ENCODE measurements around the gene TLE5.

TLE5 gene

GRCh38 chr19:3036119-3036976 is 25.9 kb downstream of the TLE5 start:
- peak; percentile 96 for DNase-seq
- H3K23ac ChIP-seq (ENCODE audit: low read length), result no peak overlapping the region
- no peaks in the 10 kb centered on the region for H3K36me3 ChIP-seq (ENCODE audit: control insufficient read depth, insufficient read depth, low read length)
- H3K56ac ChIP-seq (ENCODE audit: low read length), result peak overlapping the region; percentile 88
- peak overlapping the region; percentile 95 for H3K4me2 ChIP-seq (ENCODE audit: low read length)
- peak overlapping the region; percentile 13 for H2BK120ac ChIP-seq (ENCODE audit: low read depth, low read length)
- H3K4ac ChIP-seq (ENCODE audit: low read depth, low read length), result no peak overlapping the region
- H2AK5ac ChIP-seq (ENCODE audit: low read length), result no peak overlapping the region
- H2BK5ac ChIP-seq (ENCODE audit: low read length), result peak overlapping the region; percentile 88
- peak overlapping the region; percentile 62 for H3K4me3 ChIP-seq (ENCODE audit: low read length)
- no CpG with 5 or more reads among the region's 44 CpGs for WGBS (ENCODE audit: extremely low coverage, insufficient coverage, low lambda C conversion rate)
- peaks cover 14% of the 10 kb centered on the region for H3K4me1 ChIP-seq (ENCODE audit: control insufficient read depth, low read depth, low read length)
- H3K9ac ChIP-seq (ENCODE audit: low read length), result peak overlapping the region; percentile 74
- H3K27me3 ChIP-seq (ENCODE audit: insufficient read depth, low read length, poor library complexity), result no peaks in the 10 kb centered on the region
- no peaks in the 10 kb centered on the region for H3K79me2 ChIP-seq (ENCODE audit: control insufficient read depth, insufficient read depth, low read length)
- H3K18ac ChIP-seq (ENCODE audit: low read length), result peak overlapping the region; percentile 53
- H3K27ac ChIP-seq (ENCODE audit: low read depth, low read length), result peak overlapping the region; percentile 88
- no peak overlapping the region for H4K8ac ChIP-seq (ENCODE audit: low read depth, low read length)
- no peaks in the 10 kb centered on the region for H3K79me1 ChIP-seq (ENCODE audit: low read length)
- H2BK15ac ChIP-seq (replicated peaks; ENCODE audit: low read depth), result no peak overlapping the region
- H4K5ac ChIP-seq (ENCODE audit: low read length), result no peak overlapping the region

- Histone ChIP-seq H3K36me3 (ENCODE audit: control insufficient read depth, insufficient read depth, low read length) (no peaks in the 10 kb centered on the region), H3K4me3 (ENCODE audit: low read length) (peak overlapping the region; percentile 62), H3K27ac (ENCODE audit: low read depth, low read length) (peak overlapping the region; percentile 60), H3K4me1 (ENCODE audit: control insufficient read depth, low read depth, low read length) (peaks cover 14% of the 10 kb centered on the region), H3K27me3 (ENCODE audit: insufficient read depth, low read length, poor library complexity) (no peaks in the 10 kb centered on the region), H3K4me2 (ENCODE audit: low read length) (peak overlapping the region; percentile 95), H2AK5ac (ENCODE audit: low read length) (no peak overlapping the region), H3K56ac (ENCODE audit: low read length) (peak overlapping the region; percentile 88), H3K9ac (ENCODE audit: low read length) (peak overlapping the region; percentile 75), H2BK5ac (ENCODE audit: low read length) (peak overlapping the region; percentile 88), H3K79me2 (ENCODE audit: control insufficient read depth, insufficient read depth, low read length) (no peaks in the 10 kb centered on the region), H4K5ac (ENCODE audit: low read length) (no peak overlapping the region), H2BK15ac (replicated peaks; ENCODE audit: low read depth) (no peak overlapping the region), H4K8ac (ENCODE audit: low read depth, low read length) (no peak overlapping the region), H2BK120ac (ENCODE audit: low read depth, low read length) (peak overlapping the region; percentile 13), H3K23ac (ENCODE audit: low read length) (no peak overlapping the region), H3K18ac (ENCODE audit: low read length) (peak overlapping the region; percentile 62), H3K79me1 (ENCODE audit: low read length) (no peaks in the 10 kb centered on the region), H3K4ac (ENCODE audit: low read depth, low read length) (peak overlapping the region; percentile 97)
- DNase-seq, result peak; percentile 100
- WGBS (ENCODE audit: extremely low coverage, insufficient coverage, low lambda C conversion rate), result no CpG with 5 or more reads among the region's 29 CpGs
Observed at GRCh38 chr19:3035542-3036118, 26.7 kb downstream of the TLE5 start.

- Histone ChIP-seq H3K4me1 (ENCODE audit: control insufficient read depth, low read depth, low read length) (peaks cover 14% of the 10 kb centered on the region), H3K56ac (ENCODE audit: low read length) (peak overlapping the region; percentile 87), H3K79me2 (ENCODE audit: control insufficient read depth, insufficient read depth, low read length) (no peaks in the 10 kb centered on the region), H4K5ac (ENCODE audit: low read length) (peak overlapping the region; percentile 47), H3K4me3 (ENCODE audit: low read length) (peak overlapping the region; percentile 41), H3K4me2 (ENCODE audit: low read length) (peak overlapping the region; percentile 63), H3K18ac (ENCODE audit: low read length) (peak overlapping the region; percentile 62), H2BK5ac (ENCODE audit: low read length) (peak overlapping the region; percentile 68), H3K27ac (ENCODE audit: low read depth, low read length) (peak overlapping the region; percentile 16), H3K9ac (ENCODE audit: low read length) (peak overlapping the region; percentile 75), H2BK15ac (replicated peaks; ENCODE audit: low read depth) (no peak overlapping the region), H4K8ac (ENCODE audit: low read depth, low read length) (no peak overlapping the region), H3K36me3 (ENCODE audit: control insufficient read depth, insufficient read depth, low read length) (no peaks in the 10 kb centered on the region), H3K27me3 (ENCODE audit: insufficient read depth, low read length, poor library complexity) (peaks cover 4% of the 10 kb centered on the region), H2BK120ac (ENCODE audit: low read depth, low read length) (no peak overlapping the region), H3K23ac (ENCODE audit: low read length) (peak overlapping the region; percentile 83), H3K4ac (ENCODE audit: low read depth, low read length) (peak overlapping the region; percentile 97), H3K79me1 (ENCODE audit: low read length) (no peaks in the 10 kb centered on the region), H2AK5ac (ENCODE audit: low read length) (peak overlapping the region; percentile 50)
- peak; percentile 76 for DNase-seq
- WGBS (ENCODE audit: extremely low coverage, insufficient coverage, low lambda C conversion rate), result no CpG with 5 or more reads among the region's 28 CpGs
Observed at GRCh38 chr19:3034656-3035541, 27.4 kb downstream of the TLE5 start.

GRCh38 chr19:3034406-3034655 is 28.0 kb downstream of the TLE5 start:
- peak overlapping the region; percentile 87 for H3K56ac ChIP-seq (ENCODE audit: low read length)
- H3K4ac ChIP-seq (ENCODE audit: low read depth, low read length), result no peak overlapping the region
- H4K8ac ChIP-seq (ENCODE audit: low read depth, low read length), result no peak overlapping the region
- H3K4me3 ChIP-seq (ENCODE audit: low read length), result no peak overlapping the region
- no peak overlapping the region for H2BK5ac ChIP-seq (ENCODE audit: low read length)
- no peak overlapping the region for H3K4me2 ChIP-seq (ENCODE audit: low read length)
- H3K18ac ChIP-seq (ENCODE audit: low read length), result no peak overlapping the region
- no peak overlapping the region for H2BK120ac ChIP-seq (ENCODE audit: low read depth, low read length)
- peak overlapping the region; percentile 75 for H3K9ac ChIP-seq (ENCODE audit: low read length)
- no peak overlapping the region for H4K5ac ChIP-seq (ENCODE audit: low read length)
- H2BK15ac ChIP-seq (replicated peaks; ENCODE audit: low read depth), result no peak overlapping the region
- H3K79me2 ChIP-seq (ENCODE audit: control insufficient read depth, insufficient read depth, low read length), result no peaks in the 10 kb centered on the region
- peaks cover 7% of the 10 kb centered on the region for H3K27me3 ChIP-seq (ENCODE audit: insufficient read depth, low read length, poor library complexity)
- H3K4me1 ChIP-seq (ENCODE audit: control insufficient read depth, low read depth, low read length), result peaks cover 14% of the 10 kb centered on the region
- no peaks in the 10 kb centered on the region for H3K36me3 ChIP-seq (ENCODE audit: control insufficient read depth, insufficient read depth, low read length)
- H3K79me1 ChIP-seq (ENCODE audit: low read length), result no peaks in the 10 kb centered on the region
- H2AK5ac ChIP-seq (ENCODE audit: low read length), result no peak overlapping the region
- H3K23ac ChIP-seq (ENCODE audit: low read length), result no peak overlapping the region
- H3K27ac ChIP-seq (ENCODE audit: low read depth, low read length), result no peak overlapping the region
- DNase-seq, result peak; percentile 78

- no peak overlapping the region for H3K23ac ChIP-seq (ENCODE audit: low read length)
- H4K8ac ChIP-seq (ENCODE audit: low read depth, low read length), result no peak overlapping the region
- H2AK5ac ChIP-seq (ENCODE audit: low read length), result peak overlapping the region; percentile 38
- no peak for DNase-seq
- H3K4me3 ChIP-seq (ENCODE audit: low read length), result no peak overlapping the region
- H3K27ac ChIP-seq (ENCODE audit: low read depth, low read length), result no peak overlapping the region
- peaks cover 14% of the 10 kb centered on the region for H3K4me1 ChIP-seq (ENCODE audit: control insufficient read depth, low read depth, low read length)
- no CpG with 5 or more reads among the region's 11 CpGs for WGBS (ENCODE audit: extremely low coverage, insufficient coverage, low lambda C conversion rate)
- no peak overlapping the region for H4K5ac ChIP-seq (ENCODE audit: low read length)
- no peaks in the 10 kb centered on the region for H3K36me3 ChIP-seq (ENCODE audit: control insufficient read depth, insufficient read depth, low read length)
- H2BK15ac ChIP-seq (replicated peaks; ENCODE audit: low read depth), result no peak overlapping the region
- no peak overlapping the region for H2BK5ac ChIP-seq (ENCODE audit: low read length)
- H3K9ac ChIP-seq (ENCODE audit: low read length), result no peak overlapping the region
- no peak overlapping the region for H2BK120ac ChIP-seq (ENCODE audit: low read depth, low read length)
- H3K18ac ChIP-seq (ENCODE audit: low read length), result no peak overlapping the region
- peak overlapping the region; percentile 31 for H3K56ac ChIP-seq (ENCODE audit: low read length)
- H3K79me2 ChIP-seq (ENCODE audit: control insufficient read depth, insufficient read depth, low read length), result no peaks in the 10 kb centered on the region
- no peaks in the 10 kb centered on the region for H3K79me1 ChIP-seq (ENCODE audit: low read length)
- no peak overlapping the region for H3K4me2 ChIP-seq (ENCODE audit: low read length)
- peaks cover 7% of the 10 kb centered on the region for H3K27me3 ChIP-seq (ENCODE audit: insufficient read depth, low read length, poor library complexity)
- H3K4ac ChIP-seq (ENCODE audit: low read depth, low read length), result no peak overlapping the region
Observed at GRCh38 chr19:3033595-3034405, 28.5 kb downstream of the TLE5 start.
